GM23338 (cell line): ENCODE data around the gene TXNRD1. TPM values are rescaled to one million over a fixed set of nuclear protein-coding genes. Genes with fewer than 3 reads are reported as not detected.

Experiments used
- ATAC-seq: fragments of 200-7000 bp; cut with Tn5 transposase; 3 replicates; pipeline ENCODE4 v1.9.1; 2020
- DNase-seq: peaks from one replicate; pipeline ENCODE4 v3.0.0-alpha.2; 2015; ENCODE audit warnings: low spot score
- H2AFZ ChIP-seq: fragments of 200-600 bp; sonication (generic); 2 replicates; pipeline ENCODE4 v1.8.0; 2016; ENCODE audit warnings: antibody characterized with exemption, mild to moderate bottlenecking, moderate library complexity
- H3F3A ChIP-seq: fragments of 200-600 bp; sonication (generic); replicated peaks from 2 replicates; pipeline ENCODE4 v1.8.0; 2017; ENCODE audit warnings: antibody characterized with exemption, mixed run types, low read depth
- H3K27ac ChIP-seq: fragments of 200-600 bp; sonication (generic); 2 replicates; pipeline ENCODE4 v1.6.1; 2016; ENCODE audit warnings: low read depth
- H3K27me3 ChIP-seq: fragments of 200-600 bp; sonication (generic); 2 replicates; pipeline ENCODE4 v1.8.0; 2016; ENCODE audit warnings: mild to moderate bottlenecking, mixed run types, moderate library complexity; ENCODE audit not compliant: insufficient read depth
- H3K36me3 ChIP-seq: fragments of 200-600 bp; sonication (generic); 2 replicates; pipeline ENCODE4 v1.8.0; 2016; ENCODE audit warnings: mild to moderate bottlenecking; ENCODE audit not compliant: insufficient read depth
- H3K4me1 ChIP-seq: fragments of 200-600 bp; sonication (generic); 2 replicates; pipeline ENCODE4 v1.8.0; 2016; ENCODE audit warnings: mild to moderate bottlenecking, moderate library complexity; ENCODE audit not compliant: insufficient read depth
- H3K4me2 ChIP-seq: fragments of 200-600 bp; sonication (generic); 2 replicates; pipeline ENCODE4 v1.7.1; 2017; ENCODE audit warnings: mixed run types
- H3K4me3 ChIP-seq: fragments of 200-600 bp; sonication (generic); 2 replicates; pipeline ENCODE4 v1.6.1; 2016; ENCODE audit warnings: mixed run types
- H3K79me2 ChIP-seq: fragments of 200-600 bp; sonication (generic); replicated peaks from 2 replicates; pipeline ENCODE4 v1.8.0; 2017; ENCODE audit warnings: mild to moderate bottlenecking; ENCODE audit not compliant: insufficient read depth
- H3K9me2 ChIP-seq: fragments of 200-600 bp; sonication (generic); 2 replicates; pipeline ENCODE4 v1.8.0; 2017; ENCODE audit not compliant: insufficient read depth
- H4K20me1 ChIP-seq: fragments of 200-600 bp; sonication (generic); replicated peaks from 2 replicates; pipeline ENCODE4 v1.8.0; 2017; ENCODE audit warnings: mild to moderate bottlenecking; ENCODE audit not compliant: insufficient read depth
- H3K27ac Mint-ChIP-seq: 2 replicates; pipeline ENCODE4 v1.8.0; 2020; ENCODE audit warnings: inconsistent platforms, mild to moderate bottlenecking, moderate library complexity, mixed read lengths
- H3K27me3 Mint-ChIP-seq: 3 replicates; pipeline ENCODE4 v1.8.0; 2022; ENCODE audit warnings: low read depth, mild to moderate bottlenecking, moderate library complexity, mixed read lengths, inconsistent platforms; ENCODE audit not compliant: insufficient read depth, poor library complexity
- H3K36me3 Mint-ChIP-seq: 3 replicates; pipeline ENCODE4 v1.8.0; 2021; ENCODE audit warnings: low read depth, mild to moderate bottlenecking, inconsistent platforms, moderate library complexity, mixed read lengths
- H3K4me1 Mint-ChIP-seq: 3 replicates; pipeline ENCODE4 v1.8.0; 2020; ENCODE audit warnings: mild to moderate bottlenecking, inconsistent platforms, mixed read lengths
- H3K4me3 Mint-ChIP-seq: 3 replicates; pipeline ENCODE4 v1.8.0; 2021; ENCODE audit warnings: moderate library complexity, mild to moderate bottlenecking, inconsistent platforms, mixed read lengths
- H3K9me3 Mint-ChIP-seq: 3 replicates; pipeline ENCODE4 v1.8.0; 2020; ENCODE audit warnings: moderate library complexity, mild to moderate bottlenecking, inconsistent platforms, mixed read lengths
- CREB1 ChIP-seq: fragments of 250-450 bp; sonication (Bioruptor Pico); IDR thresholded peaks from 2 replicates; pipeline ENCODE4 v1.5.0; 2020; ENCODE audit warnings: low read depth, mild to moderate bottlenecking, moderate library complexity
- CTCF ChIP-seq, 2 experiments: fragments of 200-600 bp in 1 of 2; sonication (generic) in 1 of 2; conservative IDR thresholded peaks; 2 replicates each; pipeline versions ENCODE4 v1.5.1 to v1.6.1; 2016 to 2017; ENCODE audit warnings: antibody characterized with exemption in 2 of 2, low read depth in 2 of 2, mild to moderate bottlenecking in 2 of 2, moderate library complexity in 1 of 2
- EZH2 ChIP-seq: fragments of 200-600 bp; sonication (generic); IDR thresholded peaks from one replicate; pipeline ENCODE4 v1.8.0; 2017; ENCODE audit warnings: antibody characterized with exemption, mild to moderate bottlenecking, low read depth; ENCODE audit not compliant: unreplicated experiment
- EZH2phosphoT487 ChIP-seq: fragments of 200-600 bp; sonication (generic); IDR thresholded peaks from one replicate; pipeline ENCODE4 v1.8.1; 2018; ENCODE audit warnings: antibody characterized with exemption; ENCODE audit not compliant: unreplicated experiment
- JUNB ChIP-seq: IDR thresholded peaks from one replicate; pipeline ENCODE4 v1.6.1; 2016; ENCODE audit warnings: antibody characterized with exemption; ENCODE audit not compliant: unreplicated experiment
- NANOG ChIP-seq: IDR thresholded peaks from 2 replicates; pipeline ENCODE4 v1.6.1; 2016; ENCODE audit warnings: antibody characterized with exemption, borderline replicate concordance
- POLR2AphosphoS5 ChIP-seq: IDR thresholded peaks from 2 replicates; pipeline ENCODE4 v1.6.1; 2016; ENCODE audit warnings: antibody characterized with exemption, low read depth
- STAT1 ChIP-seq: IDR thresholded peaks from one replicate; pipeline ENCODE4 v1.6.1; 2016; ENCODE audit warnings: antibody characterized with exemption; ENCODE audit not compliant: unreplicated experiment
- polyA plus RNA-seq: library from polyadenylated mRNA; unstranded; fragments of >200 nt; fragmentation: Nextera tagmentation; extraction: Ambion mirVana; gene quantifications from 2 replicates; pipeline ENCODE4 v1.2.1, GENCODE V29; 2016
- total RNA-seq: library from RNA; depleted of rRNA; stranded (reverse); fragments of >200 nt; shearing (Covaris generic); gene quantifications from 2 replicates; pipeline ENCODE4 v1.2.3, GENCODE V29; 2014
- TF ChIP-seq, protein P1 (sequence below): IDR thresholded peaks from 2 replicates; pipeline ENCODE4 v1.6.1; 2016; ENCODE audit warnings: antibody characterized with exemption
- TF ChIP-seq, protein P2 (sequence below): IDR thresholded peaks from one replicate; pipeline ENCODE4 v1.6.1; 2018; ENCODE audit warnings: antibody characterized with exemption; ENCODE audit not compliant: unreplicated experiment

TXNRD1 gene
- total and polyA plus RNA-seq, 2 experiments from 2014 or later = 115 to 127 TPM

DNA sequence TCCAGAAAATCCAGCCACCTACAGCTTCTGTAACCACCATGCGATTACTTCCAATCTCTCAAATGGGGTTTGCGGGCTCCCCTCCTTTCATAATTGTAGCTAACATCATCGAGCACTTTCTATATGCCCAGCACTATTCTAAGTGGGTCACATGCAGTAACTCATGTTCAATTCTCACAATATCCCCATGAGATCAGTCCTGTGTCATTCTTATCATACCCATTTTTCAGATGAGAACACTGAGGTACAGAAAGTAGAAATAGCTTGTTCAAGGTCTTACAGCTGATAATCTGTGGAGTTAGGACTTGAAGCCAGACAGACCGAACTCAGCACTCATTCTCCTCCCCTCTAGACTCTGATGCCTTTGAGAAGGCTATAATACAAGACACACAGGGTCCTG is 162.8 kb downstream of the TXNRD1 start (continued):
- no peak for TF ChIP-seq CTCF (conservative IDR thresholded peaks at IDR 0.05; ENCODE audit: low read depth in 2 of 2)
- no peak for TF ChIP-seq EZH2phosphoT487
- no peak for TF ChIP-seq NANOG
- no peak for TF ChIP-seq STAT1
- no peak for TF ChIP-seq JUNB
- TF ChIP-seq POLR2AphosphoS5 = no peak
- no peak for TF ChIP-seq CREB1
- TF ChIP-seq, protein P1, sequence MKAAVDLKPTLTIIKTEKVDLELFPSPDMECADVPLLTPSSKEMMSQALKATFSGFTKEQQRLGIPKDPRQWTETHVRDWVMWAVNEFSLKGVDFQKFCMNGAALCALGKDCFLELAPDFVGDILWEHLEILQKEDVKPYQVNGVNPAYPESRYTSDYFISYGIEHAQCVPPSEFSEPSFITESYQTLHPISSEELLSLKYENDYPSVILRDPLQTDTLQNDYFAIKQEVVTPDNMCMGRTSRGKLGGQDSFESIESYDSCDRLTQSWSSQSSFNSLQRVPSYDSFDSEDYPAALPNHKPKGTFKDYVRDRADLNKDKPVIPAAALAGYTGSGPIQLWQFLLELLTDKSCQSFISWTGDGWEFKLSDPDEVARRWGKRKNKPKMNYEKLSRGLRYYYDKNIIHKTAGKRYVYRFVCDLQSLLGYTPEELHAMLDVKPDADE = no peak

- H3K27me3 ChIP-seq = no peaks in the 10 kb centered on the region
- no peaks in the 10 kb centered on the region for H3K36me3 ChIP-seq
- no peaks in the 10 kb centered on the region for H3K9me2 ChIP-seq
- H3K27ac Mint-ChIP-seq = no peak overlapping the region
- no peak for DNase-seq
- H3K9me3 Mint-ChIP-seq = no peaks in the 10 kb centered on the region
- H3K4me1 Mint-ChIP-seq = peaks cover 7% of the 10 kb centered on the region
- H4K20me1 ChIP-seq = no peaks in the 10 kb centered on the region
- ATAC-seq = no peak
- no peak overlapping the region for H3K4me3 ChIP-seq
- H3K4me1 ChIP-seq = no peaks in the 10 kb centered on the region
- peaks cover 3% of the 10 kb centered on the region; the same call in 1 of the 3 replicates for H3K36me3 Mint-ChIP-seq
- no peaks in the 10 kb centered on the region for H3K79me2 ChIP-seq
- no peaks in the 10 kb centered on the region for H3K27me3 Mint-ChIP-seq
- peak overlapping the region; percentile 38; the same call in 2 of the 3 replicates for H3K4me3 Mint-ChIP-seq
- no peak overlapping the region for H3K4me2 ChIP-seq
- 0 out of 2 replicates have a peak overlapping the region, but pooled peaks have one; percentile 8 for H2AFZ ChIP-seq
- H3K27ac ChIP-seq = no peak overlapping the region
- H3F3A ChIP-seq = no peaks in the 10 kb centered on the region
- TF ChIP-seq EZH2 (no peak), JUNB (no peak), STAT1 (no peak)
- TF ChIP-seq, protein P2, sequence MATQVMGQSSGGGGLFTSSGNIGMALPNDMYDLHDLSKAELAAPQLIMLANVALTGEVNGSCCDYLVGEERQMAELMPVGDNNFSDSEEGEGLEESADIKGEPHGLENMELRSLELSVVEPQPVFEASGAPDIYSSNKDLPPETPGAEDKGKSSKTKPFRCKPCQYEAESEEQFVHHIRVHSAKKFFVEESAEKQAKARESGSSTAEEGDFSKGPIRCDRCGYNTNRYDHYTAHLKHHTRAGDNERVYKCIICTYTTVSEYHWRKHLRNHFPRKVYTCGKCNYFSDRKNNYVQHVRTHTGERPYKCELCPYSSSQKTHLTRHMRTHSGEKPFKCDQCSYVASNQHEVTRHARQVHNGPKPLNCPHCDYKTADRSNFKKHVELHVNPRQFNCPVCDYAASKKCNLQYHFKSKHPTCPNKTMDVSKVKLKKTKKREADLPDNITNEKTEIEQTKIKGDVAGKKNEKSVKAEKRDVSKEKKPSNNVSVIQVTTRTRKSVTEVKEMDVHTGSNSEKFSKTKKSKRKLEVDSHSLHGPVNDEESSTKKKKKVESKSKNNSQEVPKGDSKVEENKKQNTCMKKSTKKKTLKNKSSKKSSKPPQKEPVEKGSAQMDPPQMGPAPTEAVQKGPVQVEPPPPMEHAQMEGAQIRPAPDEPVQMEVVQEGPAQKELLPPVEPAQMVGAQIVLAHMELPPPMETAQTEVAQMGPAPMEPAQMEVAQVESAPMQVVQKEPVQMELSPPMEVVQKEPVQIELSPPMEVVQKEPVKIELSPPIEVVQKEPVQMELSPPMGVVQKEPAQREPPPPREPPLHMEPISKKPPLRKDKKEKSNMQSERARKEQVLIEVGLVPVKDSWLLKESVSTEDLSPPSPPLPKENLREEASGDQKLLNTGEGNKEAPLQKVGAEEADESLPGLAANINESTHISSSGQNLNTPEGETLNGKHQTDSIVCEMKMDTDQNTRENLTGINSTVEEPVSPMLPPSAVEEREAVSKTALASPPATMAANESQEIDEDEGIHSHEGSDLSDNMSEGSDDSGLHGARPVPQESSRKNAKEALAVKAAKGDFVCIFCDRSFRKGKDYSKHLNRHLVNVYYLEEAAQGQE = no peak
These were observed 165.8 kb downstream of the TXNRD1 start for GRCh38 chr12:104381341-104381730.
